ENCODE measurements around the gene PTPRT. TPM values are rescaled to one million over a fixed set of nuclear protein-coding genes. Genes with fewer than 3 reads are reported as not detected.

The PTPRT gene
- total RNA-seq, 1 experiment from 2014 or later = not detected

DNA sequence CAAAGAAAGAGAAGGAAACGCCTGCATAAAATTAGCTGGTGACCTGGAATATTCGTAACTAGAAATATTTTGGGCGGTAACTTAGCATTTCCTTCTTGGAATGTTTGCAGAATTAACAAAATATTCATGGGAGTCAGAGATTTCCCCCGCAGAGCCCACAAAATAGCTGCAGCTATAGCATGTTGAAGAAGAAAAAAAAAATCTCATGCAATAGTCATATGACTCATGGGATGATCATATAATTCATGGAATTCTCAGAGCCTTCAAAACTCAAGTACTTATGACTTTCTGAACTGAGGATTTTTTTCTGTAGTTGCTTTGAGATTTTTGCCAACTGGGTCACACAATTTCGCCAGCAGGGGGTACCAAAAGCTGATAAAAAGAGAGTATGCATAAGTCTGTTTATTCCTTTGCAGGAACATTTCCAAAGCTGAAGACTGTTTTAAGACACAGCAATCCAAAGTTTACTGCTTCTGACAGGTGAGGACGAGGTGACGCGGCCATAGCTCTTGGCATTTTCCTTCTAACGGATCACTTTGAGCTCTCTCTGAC is 985.5 kb downstream of the PTPRT start:
- TF ChIP-seq EZH2 (IDR thresholded peaks at IDR 0.05; ENCODE audit: low read length, unreplicated experiment) = no peak
- TF ChIP-seq, protein P1, sequence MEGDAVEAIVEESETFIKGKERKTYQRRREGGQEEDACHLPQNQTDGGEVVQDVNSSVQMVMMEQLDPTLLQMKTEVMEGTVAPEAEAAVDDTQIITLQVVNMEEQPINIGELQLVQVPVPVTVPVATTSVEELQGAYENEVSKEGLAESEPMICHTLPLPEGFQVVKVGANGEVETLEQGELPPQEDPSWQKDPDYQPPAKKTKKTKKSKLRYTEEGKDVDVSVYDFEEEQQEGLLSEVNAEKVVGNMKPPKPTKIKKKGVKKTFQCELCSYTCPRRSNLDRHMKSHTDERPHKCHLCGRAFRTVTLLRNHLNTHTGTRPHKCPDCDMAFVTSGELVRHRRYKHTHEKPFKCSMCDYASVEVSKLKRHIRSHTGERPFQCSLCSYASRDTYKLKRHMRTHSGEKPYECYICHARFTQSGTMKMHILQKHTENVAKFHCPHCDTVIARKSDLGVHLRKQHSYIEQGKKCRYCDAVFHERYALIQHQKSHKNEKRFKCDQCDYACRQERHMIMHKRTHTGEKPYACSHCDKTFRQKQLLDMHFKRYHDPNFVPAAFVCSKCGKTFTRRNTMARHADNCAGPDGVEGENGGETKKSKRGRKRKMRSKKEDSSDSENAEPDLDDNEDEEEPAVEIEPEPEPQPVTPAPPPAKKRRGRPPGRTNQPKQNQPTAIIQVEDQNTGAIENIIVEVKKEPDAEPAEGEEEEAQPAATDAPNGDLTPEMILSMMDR (conservative IDR thresholded peaks at IDR 0.05; ENCODE audit: low read depth, low read length) = 0 out of 2 replicates have a peak, but pooled peaks have one; percentile 14
- no peak overlapping the region for H3K4me3 ChIP-seq (ENCODE audit: low read length)
- H3F3A ChIP-seq (ENCODE audit: low read length, unreplicated experiment) = no peaks in the 10 kb centered on the region
- H3K9ac ChIP-seq (ENCODE audit: low read length) = no peak overlapping the region
- no peak overlapping the region for H2AFZ ChIP-seq (ENCODE audit: low read length)
- no peaks in the 10 kb centered on the region for H3K27me3 ChIP-seq (ENCODE audit: low read length)
- DNase-seq = no peak
- H3K79me2 ChIP-seq (ENCODE audit: low read length) = no peaks in the 10 kb centered on the region
- no peaks in the 10 kb centered on the region for H4K20me1 ChIP-seq (ENCODE audit: low read length)
- BruUV-seq (replicated peaks) = no TSS peak
- no peak for ATAC-seq
- H3K9me3 ChIP-seq (ENCODE audit: low read length) = peaks cover 15% of the 10 kb centered on the region; the same call in 1 of the 2 replicates
- intact Hi-C loops (cut with micrococcal nuclease) = no loop called here
- no peaks in the 10 kb centered on the region for H3K9me2 ChIP-seq (replicated peaks; ENCODE audit: low read length)
- H3K4me2 ChIP-seq (ENCODE audit: low read length) = no peak overlapping the region
- H3K27ac ChIP-seq (ENCODE audit: low read length) = no peak overlapping the region
- H3K36me3 ChIP-seq (ENCODE audit: low read depth, low read length) = no peaks in the 10 kb centered on the region
- POLR2A ChIA-PET (ENCODE audit: unreplicated experiment) = no interaction called here
- H3K4me1 ChIP-seq (ENCODE audit: insufficient read depth, low read length) = no peaks in the 10 kb centered on the region
- CTCF ChIA-PET = no interaction called here

DNA sequence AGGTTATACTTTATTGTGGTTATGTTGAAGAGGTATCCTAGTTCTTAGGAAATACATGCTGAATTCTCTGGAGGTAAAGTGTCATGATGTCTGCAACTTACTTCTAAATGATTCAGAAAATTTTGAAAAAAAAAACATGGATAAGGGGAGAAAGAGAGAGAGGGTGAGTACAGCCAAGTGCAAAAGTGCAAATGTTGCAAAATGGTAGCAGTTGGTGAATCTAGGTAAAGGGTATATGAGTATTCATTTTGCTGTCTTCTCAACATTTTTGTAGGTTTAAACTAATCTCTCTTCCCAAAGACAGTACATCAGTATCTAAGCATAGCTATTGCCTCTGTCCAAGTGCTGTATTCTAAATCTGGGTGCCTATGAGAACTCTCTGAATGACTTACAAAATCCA is 992.1 kb downstream of the PTPRT start:
- ChIA-PET POLR2A (ENCODE audit: unreplicated experiment) (no interaction called here), CTCF (no interaction called here)
- no peaks in the 10 kb centered on the region for H3K79me2 ChIP-seq (ENCODE audit: low read length)
- ATAC-seq (no peak), DNase-seq (no peak)
- no peak overlapping the region for H3K4me3 ChIP-seq (ENCODE audit: low read length)
- no peaks in the 10 kb centered on the region for H4K20me1 ChIP-seq (ENCODE audit: low read length)
- H3K27me3 ChIP-seq (ENCODE audit: low read length) = no peaks in the 10 kb centered on the region
- H3K27ac ChIP-seq (ENCODE audit: low read length) = no peak overlapping the region
- no peak overlapping the region for H3K9ac ChIP-seq (ENCODE audit: low read length)
- H3K9me3 ChIP-seq (ENCODE audit: low read length) = peaks cover 45% of the 10 kb centered on the region
- no peaks in the 10 kb centered on the region for H3K9me2 ChIP-seq (replicated peaks; ENCODE audit: low read length)
- no peaks in the 10 kb centered on the region for H3K4me1 ChIP-seq (ENCODE audit: insufficient read depth, low read length)
- no peaks in the 10 kb centered on the region for H3F3A ChIP-seq (ENCODE audit: low read length, unreplicated experiment)
- intact Hi-C loops (cut with micrococcal nuclease) = no loop called here
- no peak for TF ChIP-seq EZH2phosphoT487 (IDR thresholded peaks at IDR 0.05; ENCODE audit: borderline replicate concordance, low read length)
- TF ChIP-seq, protein P1 (conservative IDR thresholded peaks at IDR 0.05; ENCODE audit: low read depth, low read length) = no peak
- no peak for TF ChIP-seq EZH2 (IDR thresholded peaks at IDR 0.05; ENCODE audit: low read length, unreplicated experiment)
- no TSS peak for BruUV-seq (replicated peaks)
- no peak overlapping the region for H2AFZ ChIP-seq (ENCODE audit: low read length)
- H3K36me3 ChIP-seq (ENCODE audit: low read depth, low read length) = no peaks in the 10 kb centered on the region
- H3K4me2 ChIP-seq (ENCODE audit: low read length) = no peak overlapping the region

DNA sequence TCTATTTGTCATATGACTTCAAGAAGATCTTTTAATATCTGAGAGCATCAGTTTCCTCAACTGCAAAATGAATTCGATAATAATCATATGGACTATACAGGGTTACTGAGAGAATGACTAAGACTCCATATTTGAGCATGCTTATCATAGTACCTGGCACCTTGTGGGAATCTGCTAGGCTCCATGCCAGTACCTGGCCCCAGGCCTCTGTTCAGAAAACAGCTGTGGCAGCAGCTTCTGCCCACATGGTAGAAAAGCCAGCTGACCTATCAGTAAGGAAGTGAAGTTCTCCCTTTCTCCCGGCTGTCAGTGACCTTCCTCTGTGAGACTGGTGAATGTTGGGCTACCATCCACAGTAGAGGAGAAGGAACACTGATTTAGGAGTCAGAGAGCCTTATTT is 996.6 kb downstream of the PTPRT start:
- Histone ChIP-seq H3K4me1 (ENCODE audit: insufficient read depth, low read length) (no peaks in the 10 kb centered on the region), H2AFZ (ENCODE audit: low read length) (no peak overlapping the region), H3K4me3 (ENCODE audit: low read length) (no peak overlapping the region), H3K9me3 (ENCODE audit: low read length) (peaks cover 45% of the 10 kb centered on the region), H3K79me2 (ENCODE audit: low read length) (no peaks in the 10 kb centered on the region), H3K9ac (ENCODE audit: low read length) (no peak overlapping the region), H3K27me3 (ENCODE audit: low read length) (no peaks in the 10 kb centered on the region), H3K36me3 (ENCODE audit: low read depth, low read length) (no peaks in the 10 kb centered on the region), H3K4me2 (ENCODE audit: low read length) (no peak overlapping the region), H3K27ac (ENCODE audit: low read length) (no peak overlapping the region), H3K9me2 (replicated peaks; ENCODE audit: low read length) (no peaks in the 10 kb centered on the region), H3F3A (ENCODE audit: low read length, unreplicated experiment) (no peaks in the 10 kb centered on the region), H4K20me1 (ENCODE audit: low read length) (no peaks in the 10 kb centered on the region)
- CTCF ChIA-PET = no interaction called here
- DNase-seq (no peak), ATAC-seq (no peak)
- no TSS peak for BruUV-seq (replicated peaks)
- no peak for TF ChIP-seq EZH2phosphoT487 (IDR thresholded peaks at IDR 0.05; ENCODE audit: borderline replicate concordance, low read length)
- TF ChIP-seq, protein P1 (conservative IDR thresholded peaks at IDR 0.05; ENCODE audit: low read depth, low read length) = no peak
- POLR2A ChIA-PET (ENCODE audit: unreplicated experiment) = no interaction called here
- intact Hi-C loops (cut with micrococcal nuclease) = no loop called here

All from PC-3 (cell line).